ENCODE results near the gene SYT1.

GRCh38 chr12:79371226-79371625, 506.7 kb downstream of the SYT1 start:
- no peak for TF ChIP-seq GATA2 (IDR thresholded peaks at IDR 0.05; ENCODE audit: low read depth, low read length)
- no peak for TF ChIP-seq GATA3 (IDR thresholded peaks at IDR 0.05; ENCODE audit: low read depth, low read length)
